HepG2 (cell line): ENCODE results near the gene PLXNC1. TPM values are rescaled to one million over a fixed set of nuclear protein-coding genes. Genes with fewer than 3 reads are reported as not detected.

ENCODE experiments used
- ELF3 ChIP-seq: IDR thresholded peaks from 2 replicates; pipeline ENCODE4 v1.6.1; 2016; ENCODE audit warnings: missing genetic modification reagents, missing compliant biosample characterization
- HDAC2 ChIP-seq: sonication (generic); formaldehyde crosslinking; IDR thresholded peaks from 2 replicates; pipeline ENCODE4 v1.4.0; 2020; ENCODE audit warnings: missing genetic modification reagents
- KDM4B ChIP-seq: sonication (generic); formaldehyde crosslinking; IDR thresholded peaks from 2 replicates; pipeline ENCODE4 v1.4.0; 2020; ENCODE audit warnings: missing genetic modification reagents
- PRMT3 ChIP-seq: sonication (generic); formaldehyde crosslinking; IDR thresholded peaks from 2 replicates; pipeline ENCODE4 v1.8.1; 2022; ENCODE audit warnings: low read depth, mild to moderate bottlenecking, moderate library complexity, missing genetic modification reagents, borderline replicate concordance
- REXO4 ChIP-seq: sonication (generic); formaldehyde crosslinking; IDR thresholded peaks from 2 replicates; pipeline ENCODE4 v1.8.0; 2022; ENCODE audit warnings: missing genetic modification reagents, mild to moderate bottlenecking, borderline replicate concordance
- SKI ChIP-seq: fragments of 450-650 bp; IDR thresholded peaks from one replicate; pipeline ENCODE4 v1.6.1; 2018; ENCODE audit warnings: mild to moderate bottlenecking; ENCODE audit not compliant: partially characterized antibody
- STAG1 ChIP-seq: sonication (generic); formaldehyde crosslinking; IDR thresholded peaks from 2 replicates; pipeline ENCODE4 v1.4.0; 2020; ENCODE audit warnings: missing genetic modification reagents
- ZMAT5 ChIP-seq: sonication (generic); formaldehyde crosslinking; IDR thresholded peaks from 2 replicates; pipeline ENCODE4 v1.5.0; 2020; ENCODE audit warnings: mild to moderate bottlenecking, low read depth, missing genetic modification reagents, borderline replicate concordance
- ZMYM4 ChIP-seq: sonication (generic); formaldehyde crosslinking; IDR thresholded peaks from 2 replicates; pipeline ENCODE4 v1.8.1; 2023; ENCODE audit warnings: mild to moderate bottlenecking, missing genetic modification reagents
- ZNF274 ChIP-seq: sonication (generic); formaldehyde crosslinking; IDR thresholded peaks from 2 replicates; pipeline ENCODE4 v1.5.1; 2020; ENCODE audit warnings: mild to moderate bottlenecking, missing genetic modification reagents
- ZNF331 ChIP-seq: sonication (generic); formaldehyde crosslinking; IDR thresholded peaks from 2 replicates; pipeline ENCODE4 v1.4.0; 2020; ENCODE audit warnings: missing genetic modification reagents
- ZNF501 ChIP-seq: sonication (generic); formaldehyde crosslinking; IDR thresholded peaks from 2 replicates; pipeline ENCODE4 v1.5.1; 2020; ENCODE audit warnings: mild to moderate bottlenecking, moderate library complexity, missing genetic modification reagents
- ZNF782 ChIP-seq: sonication (generic); formaldehyde crosslinking; IDR thresholded peaks from 2 replicates; pipeline ENCODE4 v1.4.0; 2020; ENCODE audit warnings: missing genetic modification reagents, mild to moderate bottlenecking, borderline replicate concordance
- polyA plus RNA-seq, 8 experiments: library from polyadenylated mRNA; depleted of rRNA in 3 of 8; stranded (reverse) in 7 of 8; unstranded in 1 of 8; fragments of >200 nt; fragmentation: Illumina TruSeq in 4 of 8; extraction: Trizol in 4 of 8; gene quantifications; 2 replicates each; pipeline versions ENCODE4 v1.2.1 to v1.2.3, GENCODE V29; 2011 to 2016; ENCODE audit warnings: low read depth in 4 of 8, missing spikeins in 1 of 8, mixed read lengths in 1 of 8; ENCODE audit not compliant: insufficient read depth in 1 of 8
- total RNA-seq, 5 experiments: library from RNA; depleted of rRNA; stranded (reverse); fragments of >200 nt; fragmentation: Illumina TruSeq; extraction: Trizol; gene quantifications; 2 replicates each; pipeline ENCODE4 v1.2.3, GENCODE V29; 2016; ENCODE audit warnings: low read depth in 1 of 5
- TF ChIP-seq, protein P1 (sequence below): sonication (generic); formaldehyde crosslinking; IDR thresholded peaks from 2 replicates; pipeline ENCODE4 v1.4.0; 2020; ENCODE audit warnings: missing genetic modification reagents, borderline replicate concordance
- TF ChIP-seq, protein P2 (sequence below): sonication (generic); formaldehyde crosslinking; IDR thresholded peaks from 2 replicates; pipeline ENCODE4 v1.4.0; 2020; ENCODE audit warnings: missing genetic modification reagents, mild to moderate bottlenecking, borderline replicate concordance
- TF ChIP-seq, protein P3 (sequence below): sonication (generic); formaldehyde crosslinking; IDR thresholded peaks from 2 replicates; pipeline ENCODE4 v1.8.1; 2023; ENCODE audit warnings: mild to moderate bottlenecking, inconsistent platforms, moderate library complexity, missing genetic modification reagents, borderline replicate concordance
- TF ChIP-seq, protein P4 (sequence below): sonication (generic); formaldehyde crosslinking; IDR thresholded peaks from 2 replicates; pipeline ENCODE4 v1.8.1; 2023; ENCODE audit warnings: missing genetic modification reagents, mild to moderate bottlenecking, borderline replicate concordance
- TF ChIP-seq, protein P5 (sequence below): IDR thresholded peaks from 2 replicates; pipeline ENCODE4 v1.6.1; 2016
- TF ChIP-seq, protein P6 (sequence below): sonication (generic); formaldehyde crosslinking; IDR thresholded peaks from 2 replicates; pipeline ENCODE4 v1.5.1; 2020; ENCODE audit warnings: mild to moderate bottlenecking, missing genetic modification reagents, moderate library complexity

The PLXNC1 gene
- total and polyA plus RNA-seq, 2 of the 13 experiments (the other 11 are each of a cell fraction or from before 2014, with no cell fraction given) = 6.6 to 11.2 TPM

DNA sequence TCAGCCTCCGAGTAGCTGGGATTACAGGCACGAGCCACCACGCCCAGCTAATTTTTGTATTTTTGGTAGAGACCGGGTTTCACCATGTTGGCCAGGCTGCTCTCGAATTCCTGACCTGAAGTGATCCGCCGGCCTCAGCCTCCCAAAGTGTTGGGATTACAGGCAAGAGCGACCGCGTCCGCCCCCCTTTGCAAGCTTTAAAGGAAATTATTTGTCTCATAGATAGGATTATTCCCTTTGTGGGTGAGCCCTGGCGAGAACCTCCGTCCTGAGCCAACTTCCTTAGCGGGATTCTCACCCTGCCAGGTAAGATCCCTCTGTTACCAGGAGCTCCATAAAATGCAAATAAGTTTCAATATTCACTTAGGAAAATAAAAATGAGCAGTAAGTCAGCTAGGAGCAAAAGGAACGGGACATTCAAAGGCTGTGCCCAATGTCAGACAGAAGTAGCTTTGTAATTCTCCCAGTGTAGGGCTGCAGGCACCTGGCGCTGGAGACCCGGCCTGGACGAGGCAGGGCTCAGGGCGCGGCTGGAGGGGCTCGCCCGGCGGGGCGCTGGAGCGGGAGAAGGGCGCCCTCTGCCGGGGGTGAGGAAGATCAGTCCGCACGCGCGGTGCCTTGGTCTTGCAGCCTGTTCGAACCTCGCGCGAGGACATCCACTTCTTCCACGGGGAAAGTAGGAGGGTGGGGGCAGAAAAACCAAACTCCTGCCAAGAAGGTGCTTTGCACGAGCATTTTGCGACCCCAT, 47.2 kb upstream of the PLXNC1 start (continued):
- TF ChIP-seq, protein P1, sequence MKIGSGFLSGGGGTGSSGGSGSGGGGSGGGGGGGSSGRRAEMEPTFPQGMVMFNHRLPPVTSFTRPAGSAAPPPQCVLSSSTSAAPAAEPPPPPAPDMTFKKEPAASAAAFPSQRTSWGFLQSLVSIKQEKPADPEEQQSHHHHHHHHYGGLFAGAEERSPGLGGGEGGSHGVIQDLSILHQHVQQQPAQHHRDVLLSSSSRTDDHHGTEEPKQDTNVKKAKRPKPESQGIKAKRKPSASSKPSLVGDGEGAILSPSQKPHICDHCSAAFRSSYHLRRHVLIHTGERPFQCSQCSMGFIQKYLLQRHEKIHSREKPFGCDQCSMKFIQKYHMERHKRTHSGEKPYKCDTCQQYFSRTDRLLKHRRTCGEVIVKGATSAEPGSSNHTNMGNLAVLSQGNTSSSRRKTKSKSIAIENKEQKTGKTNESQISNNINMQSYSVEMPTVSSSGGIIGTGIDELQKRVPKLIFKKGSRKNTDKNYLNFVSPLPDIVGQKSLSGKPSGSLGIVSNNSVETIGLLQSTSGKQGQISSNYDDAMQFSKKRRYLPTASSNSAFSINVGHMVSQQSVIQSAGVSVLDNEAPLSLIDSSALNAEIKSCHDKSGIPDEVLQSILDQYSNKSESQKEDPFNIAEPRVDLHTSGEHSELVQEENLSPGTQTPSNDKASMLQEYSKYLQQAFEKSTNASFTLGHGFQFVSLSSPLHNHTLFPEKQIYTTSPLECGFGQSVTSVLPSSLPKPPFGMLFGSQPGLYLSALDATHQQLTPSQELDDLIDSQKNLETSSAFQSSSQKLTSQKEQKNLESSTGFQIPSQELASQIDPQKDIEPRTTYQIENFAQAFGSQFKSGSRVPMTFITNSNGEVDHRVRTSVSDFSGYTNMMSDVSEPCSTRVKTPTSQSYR (CRISPR knock-in tag) = 0 out of 2 replicates have a peak, but pooled peaks have one; percentile 24
- TF ChIP-seq KDM4B (CRISPR knock-in tag) (0 out of 2 replicates have a peak, but pooled peaks have one; percentile 60), SKI (no peak), ZNF782 (CRISPR knock-in tag) (peak; percentile 52; the same call in 1 of the 2 replicates), ZNF274 (CRISPR knock-in tag) (peak; percentile 20; the same call in 1 of the 2 replicates), REXO4 (CRISPR knock-in tag) (no peak), ZNF501 (CRISPR knock-in tag) (peak; percentile 3; the same call in 1 of the 2 replicates), ELF3 (no peak), HDAC2 (CRISPR knock-in tag) (peak; percentile 24; the same call in 1 of the 2 replicates), STAG1 (CRISPR knock-in tag) (peak; percentile 97), ZMAT5 (CRISPR knock-in tag) (no peak), ZMYM4 (CRISPR knock-in tag) (peak; percentile 79; the same call in 1 of the 2 replicates), PRMT3 (0 out of 2 replicates have a peak, but pooled peaks have one; percentile 66), ZNF331 (CRISPR knock-in tag) (peak; percentile 62; the same call in 1 of the 2 replicates)
- TF ChIP-seq, protein P2, sequence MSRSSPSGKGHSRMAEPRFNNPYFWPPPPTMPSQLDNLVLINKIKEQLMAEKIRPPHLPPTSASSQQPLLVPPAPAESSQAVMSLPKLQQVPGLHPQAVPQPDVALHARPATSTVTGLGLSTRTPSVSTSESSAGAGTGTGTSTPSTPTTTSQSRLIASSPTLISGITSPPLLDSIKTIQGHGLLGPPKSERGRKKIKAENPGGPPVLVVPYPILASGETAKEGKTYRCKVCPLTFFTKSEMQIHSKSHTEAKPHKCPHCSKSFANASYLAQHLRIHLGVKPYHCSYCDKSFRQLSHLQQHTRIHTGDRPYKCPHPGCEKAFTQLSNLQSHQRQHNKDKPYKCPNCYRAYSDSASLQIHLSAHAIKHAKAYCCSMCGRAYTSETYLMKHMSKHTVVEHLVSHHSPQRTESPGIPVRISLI = peak; percentile 35; the same call in 1 of the 2 replicates
- TF ChIP-seq, protein P3, sequence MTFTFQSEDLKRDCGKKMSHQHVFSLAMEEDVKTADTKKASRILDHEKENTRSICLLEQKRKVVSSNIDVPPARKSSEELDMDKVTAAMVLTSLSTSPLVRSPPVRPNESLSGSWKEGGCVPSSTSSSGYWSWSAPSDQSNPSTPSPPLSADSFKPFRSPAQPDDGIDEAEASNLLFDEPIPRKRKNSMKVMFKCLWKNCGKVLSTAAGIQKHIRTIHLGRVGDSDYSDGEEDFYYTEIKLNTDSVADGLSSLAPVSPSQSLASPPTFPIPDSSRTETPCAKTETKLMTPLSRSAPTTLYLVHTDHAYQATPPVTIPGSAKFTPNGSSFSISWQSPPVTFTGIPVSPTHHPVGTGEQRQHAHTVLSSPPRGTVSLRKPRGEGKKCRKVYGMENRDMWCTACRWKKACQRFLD (CRISPR knock-in tag) = peak; percentile 63; the same call in 1 of the 2 replicates
- TF ChIP-seq, protein P4, sequence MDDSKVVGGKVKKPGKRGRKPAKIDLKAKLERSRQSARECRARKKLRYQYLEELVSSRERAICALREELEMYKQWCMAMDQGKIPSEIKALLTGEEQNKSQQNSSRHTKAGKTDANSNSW (CRISPR knock-in tag) = 0 out of 2 replicates have a peak, but pooled peaks have one; percentile 37
- TF ChIP-seq, protein P5, sequence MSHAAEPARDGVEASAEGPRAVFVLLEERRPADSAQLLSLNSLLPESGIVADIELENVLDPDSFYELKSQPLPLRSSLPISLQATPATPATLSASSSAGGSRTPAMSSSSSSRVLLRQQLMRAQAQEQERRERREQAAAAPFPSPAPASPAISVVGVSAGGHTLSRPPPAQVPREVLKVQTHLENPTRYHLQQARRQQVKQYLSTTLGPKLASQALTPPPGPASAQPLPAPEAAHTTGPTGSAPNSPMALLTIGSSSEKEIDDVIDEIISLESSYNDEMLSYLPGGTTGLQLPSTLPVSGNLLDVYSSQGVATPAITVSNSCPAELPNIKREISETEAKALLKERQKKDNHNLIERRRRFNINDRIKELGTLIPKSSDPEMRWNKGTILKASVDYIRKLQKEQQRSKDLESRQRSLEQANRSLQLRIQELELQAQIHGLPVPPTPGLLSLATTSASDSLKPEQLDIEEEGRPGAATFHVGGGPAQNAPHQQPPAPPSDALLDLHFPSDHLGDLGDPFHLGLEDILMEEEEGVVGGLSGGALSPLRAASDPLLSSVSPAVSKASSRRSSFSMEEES = no peak
- TF ChIP-seq, protein P6, sequence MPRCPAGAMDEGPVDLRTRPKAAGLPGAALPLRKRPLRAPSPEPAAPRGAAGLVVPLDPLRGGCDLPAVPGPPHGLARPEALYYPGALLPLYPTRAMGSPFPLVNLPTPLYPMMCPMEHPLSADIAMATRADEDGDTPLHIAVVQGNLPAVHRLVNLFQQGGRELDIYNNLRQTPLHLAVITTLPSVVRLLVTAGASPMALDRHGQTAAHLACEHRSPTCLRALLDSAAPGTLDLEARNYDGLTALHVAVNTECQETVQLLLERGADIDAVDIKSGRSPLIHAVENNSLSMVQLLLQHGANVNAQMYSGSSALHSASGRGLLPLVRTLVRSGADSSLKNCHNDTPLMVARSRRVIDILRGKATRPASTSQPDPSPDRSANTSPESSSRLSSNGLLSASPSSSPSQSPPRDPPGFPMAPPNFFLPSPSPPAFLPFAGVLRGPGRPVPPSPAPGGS (CRISPR knock-in tag) = peak; percentile 67; the same call in 1 of the 2 replicates
